Activated CD4-positive, alpha-beta T cell treated with anti-CD3 and anti-CD28 coated beads for 36 hours (primary cell): ENCODE measurements around the gene SNX9. TPM values are rescaled to one million over a fixed set of nuclear protein-coding genes. Genes with fewer than 3 reads are reported as not detected.

Experiments
- ATAC-seq: fragments of 200-7000 bp; cut with Tn5 transposase; one replicate; pipeline ENCODE4 v1.10.0; 2021; ENCODE audit warnings: mild to moderate bottlenecking, moderate library complexity
- CTCF ChIA-PET: fragments of 350-600 bp; sonication (Branson Sonifier 250); formaldehyde crosslinking; loops from one replicate; lab custom pipeline; 2021; ENCODE audit warnings: antibody characterized with exemption; lab: Charles Lee
- POLR2A ChIA-PET: fragments of 350-600 bp; sonication (Branson Sonifier 250); formaldehyde crosslinking; loops from one replicate; lab custom pipeline; 2021; ENCODE audit warnings: antibody characterized with exemption, inconsistent platforms; lab: Charles Lee
- DNase-seq: peaks from one replicate; pipeline ENCODE4 v3.0.0-alpha.2; 2020
- H3K27ac Mint-ChIP-seq: one replicate; pipeline ENCODE4 v1.8.0; 2021; ENCODE audit warnings: mixed read lengths
- H3K27me3 Mint-ChIP-seq: one replicate; pipeline ENCODE4 v1.8.0; 2021; ENCODE audit warnings: mixed read lengths
- H3K36me3 Mint-ChIP-seq: one replicate; pipeline ENCODE4 v1.8.0; 2021; ENCODE audit warnings: low read depth, mixed read lengths
- H3K4me1 Mint-ChIP-seq: one replicate; pipeline ENCODE4 v1.8.0; 2021; ENCODE audit warnings: mixed read lengths
- H3K4me3 Mint-ChIP-seq: one replicate; pipeline ENCODE4 v1.8.0; 2021; ENCODE audit warnings: mild to moderate bottlenecking, moderate library complexity, mixed read lengths
- H3K9me3 Mint-ChIP-seq: one replicate; pipeline ENCODE4 v1.8.0; 2021; ENCODE audit warnings: low read depth, mixed read lengths
- intact Hi-C, 2 experiments: fragments of 100-400 bp; cut with DNase I in 1 of 2; cut with micrococcal nuclease in 1 of 2; formaldehyde crosslinking; loops; one replicate each; pipeline versions ENCODE4 v1.14.2 to v1.15.1; 2022 to 2024; cut with DNase I, micrococcal nuclease
- total RNA-seq, 2 experiments: library from RNA; stranded (reverse); gene quantifications; one replicate each; pipeline ENCODE4 v1.2.3, GENCODE V29; 2021

SNX9 gene
- total RNA-seq, 2 experiments from 2014 or later = 39.4 to 43.3 TPM

GRCh38 chr6:157911786-157912185 lies 88.7 kb downstream of the SNX9 start:
- Mint-ChIP-seq H3K4me3 (no peak overlapping the region), H3K36me3 (peaks cover 63% of the 10 kb centered on the region), H3K9me3 (no peaks in the 10 kb centered on the region), H3K4me1 (peaks cover 20% of the 10 kb centered on the region), H3K27me3 (no peaks in the 10 kb centered on the region), H3K27ac (no peak overlapping the region)
- DNase-seq (no peak), ATAC-seq (no peak)
- ChIA-PET CTCF (interaction anchor here (0.6 kb wide), 1 partner anchor 13 kb away, joined by 3 read pairs; no protein-coding TSS in a partner anchor), POLR2A (no interaction called here)
- intact Hi-C loops = no loop called here

- ChIA-PET POLR2A (no interaction called here), CTCF (interaction anchor here (0.6 to 1.3 kb wide), 2 partner anchors 21 to 164 kb away, joined by 3 to 5 read pairs; no protein-coding TSS in a partner anchor)
- DNase-seq (no peak), ATAC-seq (no peak)
- Mint-ChIP-seq H3K27me3 (no peaks in the 10 kb centered on the region), H3K4me1 (peaks cover 19% of the 10 kb centered on the region), H3K4me3 (no peak overlapping the region), H3K27ac (no peak overlapping the region), H3K36me3 (peaks cover 60% of the 10 kb centered on the region), H3K9me3 (no peaks in the 10 kb centered on the region)
- intact Hi-C loops = no loop called here
Observed at GRCh38 chr6:157912326-157912725, 89.3 kb downstream of the SNX9 start.

- H3K27me3 Mint-ChIP-seq = no peaks in the 10 kb centered on the region
- intact Hi-C loops = loop anchor here in 1 of 2 experiments (5.0 kb wide), 1 partner anchor 205 kb away; no protein-coding TSS in a partner anchor
- DNase-seq (no peak), ATAC-seq (no peak)
- peaks cover 4% of the 10 kb centered on the region for H3K4me1 Mint-ChIP-seq
- H3K9me3 Mint-ChIP-seq = no peaks in the 10 kb centered on the region
- peaks cover 69% of the 10 kb centered on the region for H3K36me3 Mint-ChIP-seq
- H3K27ac Mint-ChIP-seq = no peak overlapping the region
- POLR2A ChIA-PET = no interaction called here
- CTCF ChIA-PET = interaction anchor here (0.7 kb wide), 2 partner anchors 39 to 43 kb away, joined by 3 read pairs; no protein-coding TSS in a partner anchor
- no peak overlapping the region for H3K4me3 Mint-ChIP-seq
Observed at GRCh38 chr6:157921685-157922367, 98.8 kb downstream of the SNX9 start.

DNA sequence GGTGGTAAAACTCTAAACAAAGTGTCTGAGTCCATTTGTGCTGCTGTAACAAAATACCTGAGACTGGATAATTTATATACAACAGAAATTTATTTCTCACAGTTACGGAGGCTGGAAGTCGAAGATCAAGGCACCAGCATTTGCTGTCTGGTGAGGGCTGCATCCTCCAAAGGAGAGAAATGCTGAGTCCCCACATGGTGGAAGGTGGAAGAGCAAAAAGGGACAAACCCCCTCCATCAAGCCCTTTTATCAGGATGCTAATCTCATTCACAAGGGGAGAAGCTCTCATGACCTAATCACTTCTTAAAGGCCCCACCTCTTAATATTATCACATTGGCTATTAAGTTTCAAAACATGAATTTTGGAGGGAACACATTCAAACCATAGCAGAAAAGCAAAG lies 102.7 kb downstream of the SNX9 start:
- intact Hi-C loops = no loop called here
- H3K9me3 Mint-ChIP-seq = no peaks in the 10 kb centered on the region
- DNase-seq (no peak), ATAC-seq (no peak)
- H3K36me3 Mint-ChIP-seq = peaks cover 66% of the 10 kb centered on the region
- ChIA-PET CTCF (interaction anchor here (0.8 kb wide), 1 partner anchor 39 kb away, joined by 3 read pairs; no protein-coding TSS in a partner anchor), POLR2A (no interaction called here)
- no peaks in the 10 kb centered on the region for H3K27me3 Mint-ChIP-seq
- H3K4me1 Mint-ChIP-seq = peaks cover 4% of the 10 kb centered on the region
- H3K4me3 Mint-ChIP-seq = no peak overlapping the region
- no peak overlapping the region for H3K27ac Mint-ChIP-seq

- ChIA-PET CTCF (interaction anchor here (0.6 to 1.1 kb wide), 4 partner anchors 15 to 219 kb away, joined by 3 to 4 read pairs (median 3); no protein-coding TSS in a partner anchor), POLR2A (no interaction called here)
- ATAC-seq = no peak
- no peak for DNase-seq
- Mint-ChIP-seq H3K4me1 (no peaks in the 10 kb centered on the region), H3K9me3 (no peaks in the 10 kb centered on the region), H3K4me3 (no peak overlapping the region), H3K27ac (peak overlapping the region; percentile 13), H3K27me3 (no peaks in the 10 kb centered on the region), H3K36me3 (peaks cover 61% of the 10 kb centered on the region)
- intact Hi-C loops = no loop called here
Observed at GRCh38 chr6:157927011-157927410, 104.0 kb downstream of the SNX9 start.

GRCh38 chr6:157928428-157928827 lies 105.4 kb downstream of the SNX9 start:
- ATAC-seq = no peak
- H3K4me1 Mint-ChIP-seq = no peaks in the 10 kb centered on the region

DNA sequence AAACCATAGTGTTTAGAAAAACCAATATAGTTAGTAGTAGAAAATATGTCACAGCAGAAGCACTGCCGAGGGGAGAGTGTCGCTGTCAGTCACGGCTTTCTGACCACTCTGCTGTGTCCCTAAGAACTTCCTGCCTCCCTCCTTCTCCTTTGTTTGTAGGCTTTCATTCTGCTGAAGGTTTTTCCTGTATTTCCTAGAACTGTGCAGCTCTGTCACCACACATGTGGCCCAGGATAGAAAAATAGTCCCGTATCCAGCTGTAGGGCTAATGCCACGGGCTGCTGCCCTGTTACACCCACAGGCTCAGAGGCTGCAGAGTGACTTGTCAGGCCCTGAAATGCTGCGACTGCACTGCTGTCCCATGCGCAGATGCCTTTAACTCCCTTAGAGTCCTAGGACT lies 106.0 kb downstream of the SNX9 start:
- ChIA-PET CTCF (no interaction called here), POLR2A (interaction anchor here (0.6 kb wide), 1 partner anchor 42 kb away, joined by 4 read pairs; no protein-coding TSS in a partner anchor)
- intact Hi-C loops = no loop called here
- H3K27me3 Mint-ChIP-seq = no peaks in the 10 kb centered on the region
- no peak overlapping the region for H3K27ac Mint-ChIP-seq
- H3K36me3 Mint-ChIP-seq = peaks cover 52% of the 10 kb centered on the region
- H3K4me3 Mint-ChIP-seq = no peak overlapping the region
- no peaks in the 10 kb centered on the region for H3K9me3 Mint-ChIP-seq
- H3K4me1 Mint-ChIP-seq = no peaks in the 10 kb centered on the region
- ATAC-seq (no peak), DNase-seq (no peak)

More at GRCh38 chr6:157928428-157928827, 105.4 kb downstream of the SNX9 start:
- Mint-ChIP-seq H3K27me3 (no peaks in the 10 kb centered on the region), H3K4me3 (no peak overlapping the region), H3K36me3 (peaks cover 57% of the 10 kb centered on the region), H3K9me3 (no peaks in the 10 kb centered on the region), H3K27ac (no peak overlapping the region)
- intact Hi-C loops = no loop called here
- CTCF ChIA-PET = no interaction called here
- DNase-seq = no peak
- POLR2A ChIA-PET = interaction anchor here (0.6 kb wide), 1 partner anchor 42 kb away, joined by 4 read pairs; no protein-coding TSS in a partner anchor

DNA sequence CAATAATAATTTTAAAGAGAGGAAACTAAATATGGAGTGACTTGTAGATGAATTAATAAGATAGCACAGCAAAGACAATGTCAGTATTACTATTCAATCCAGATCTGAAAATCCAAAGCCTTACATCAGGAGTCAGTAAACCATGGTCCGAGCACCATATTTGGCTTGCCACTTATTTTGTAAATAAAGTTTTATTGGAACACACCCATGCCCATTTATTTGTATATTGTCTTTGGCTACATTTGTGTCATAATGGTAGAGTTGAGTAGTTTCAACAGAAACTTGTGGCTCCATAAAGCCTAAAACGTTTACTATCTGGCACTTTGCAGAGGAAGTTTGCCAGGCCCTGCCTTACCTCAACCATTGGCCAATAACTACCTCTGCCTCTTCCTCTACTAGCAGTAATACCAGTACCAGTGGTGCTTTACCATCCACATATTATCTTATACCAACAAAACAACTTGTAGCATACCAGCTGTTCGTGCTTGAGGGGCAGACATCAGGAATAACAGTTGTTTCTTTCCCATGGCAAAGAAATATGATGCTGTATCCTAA lies 106.8 kb downstream of the SNX9 start:
- peaks cover 51% of the 10 kb centered on the region for H3K36me3 Mint-ChIP-seq
- H3K27me3 Mint-ChIP-seq = no peaks in the 10 kb centered on the region
- ATAC-seq (no peak), DNase-seq (no peak)
- no peaks in the 10 kb centered on the region for H3K9me3 Mint-ChIP-seq
- ChIA-PET POLR2A (no interaction called here), CTCF (no interaction called here)
- no peak overlapping the region for H3K4me3 Mint-ChIP-seq
- H3K4me1 Mint-ChIP-seq = no peaks in the 10 kb centered on the region
- intact Hi-C loops = no loop called here
- no peak overlapping the region for H3K27ac Mint-ChIP-seq

- Mint-ChIP-seq H3K4me1 (peaks cover 14% of the 10 kb centered on the region), H3K4me3 (no peak overlapping the region), H3K36me3 (peaks cover 53% of the 10 kb centered on the region), H3K27me3 (no peaks in the 10 kb centered on the region), H3K27ac (peak overlapping the region; percentile 27), H3K9me3 (no peaks in the 10 kb centered on the region)
- no peak for DNase-seq
- ChIA-PET CTCF (interaction anchor here (0.6 to 1.1 kb wide), 3 partner anchors 26 to 1179 kb away, joined by 3 to 5 read pairs (median 4); no protein-coding TSS in a partner anchor), POLR2A (no interaction called here)
- intact Hi-C loops = no loop called here
- ATAC-seq = no peak
Observed at GRCh38 chr6:157935786-157936185, 112.7 kb downstream of the SNX9 start.

DNA sequence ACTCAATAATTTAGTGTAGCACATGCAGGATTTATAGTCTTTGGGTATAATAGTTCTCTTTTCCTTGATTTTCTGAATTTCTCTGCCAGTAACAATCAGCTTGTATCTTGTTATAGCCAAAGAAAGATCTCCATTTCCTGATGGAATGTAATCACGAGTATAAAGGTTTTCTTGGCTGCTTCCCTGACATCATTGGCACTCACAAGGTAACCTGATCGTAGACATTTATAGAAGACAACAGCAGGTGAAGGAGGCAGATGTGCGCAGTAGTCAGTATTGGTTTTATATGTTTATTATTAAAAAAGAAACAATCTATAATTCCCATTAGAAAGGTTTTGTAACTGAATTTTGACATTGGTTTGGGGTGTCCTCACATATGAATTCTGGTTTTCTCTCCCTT lies 114.3 kb downstream of the SNX9 start:
- Mint-ChIP-seq H3K4me1 (peaks cover 18% of the 10 kb centered on the region), H3K27ac (no peak overlapping the region), H3K4me3 (no peak overlapping the region), H3K27me3 (no peaks in the 10 kb centered on the region), H3K36me3 (peaks cover 62% of the 10 kb centered on the region), H3K9me3 (no peaks in the 10 kb centered on the region)
- ChIA-PET POLR2A (no interaction called here), CTCF (interaction anchor here (1.1 kb wide), 1 partner anchor 621 kb away, joined by 3 read pairs; no protein-coding TSS in a partner anchor)
- intact Hi-C loops = no loop called here
- ATAC-seq (no peak), DNase-seq (no peak)

DNA sequence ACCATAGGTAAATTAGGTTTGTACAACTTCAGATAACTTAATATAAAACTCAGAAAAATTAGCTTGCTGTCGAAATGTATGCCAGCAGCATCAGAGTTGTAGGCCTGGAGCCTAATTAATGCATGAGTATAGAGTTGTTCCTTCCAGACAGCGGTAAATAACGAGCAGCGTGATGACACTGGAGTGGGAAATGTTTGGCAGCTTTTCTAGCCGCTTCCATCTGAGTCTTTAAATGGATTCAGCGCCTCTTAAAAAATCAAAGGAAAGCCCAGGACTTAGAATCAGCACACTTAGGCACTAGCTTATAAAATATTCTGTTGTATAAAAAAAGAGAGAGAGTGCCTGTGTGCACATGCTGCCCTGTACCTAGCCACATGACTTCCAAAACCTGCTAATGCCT lies 114.9 kb downstream of the SNX9 start:
- Mint-ChIP-seq H3K9me3 (no peaks in the 10 kb centered on the region), H3K36me3 (peaks cover 65% of the 10 kb centered on the region), H3K27ac (no peak overlapping the region), H3K4me3 (no peak overlapping the region), H3K4me1 (peaks cover 18% of the 10 kb centered on the region), H3K27me3 (no peaks in the 10 kb centered on the region)
- intact Hi-C loops = no loop called here
- DNase-seq (no peak), ATAC-seq (no peak)
- POLR2A ChIA-PET = no interaction called here
- CTCF ChIA-PET = interaction anchor here (0.7 kb wide), 1 partner anchor 272 kb away, joined by 3 read pairs; no protein-coding TSS in a partner anchor
